ENCODE results near the gene CPT1C. TPM values are rescaled to one million over a fixed set of nuclear protein-coding genes. Genes with fewer than 3 reads are reported as not detected.

The CPT1C gene
- polyA plus RNA-seq, 2 of the 4 experiments (the other 2 are of a cell fraction), result 8.5 to 15.4 TPM

DNA sequence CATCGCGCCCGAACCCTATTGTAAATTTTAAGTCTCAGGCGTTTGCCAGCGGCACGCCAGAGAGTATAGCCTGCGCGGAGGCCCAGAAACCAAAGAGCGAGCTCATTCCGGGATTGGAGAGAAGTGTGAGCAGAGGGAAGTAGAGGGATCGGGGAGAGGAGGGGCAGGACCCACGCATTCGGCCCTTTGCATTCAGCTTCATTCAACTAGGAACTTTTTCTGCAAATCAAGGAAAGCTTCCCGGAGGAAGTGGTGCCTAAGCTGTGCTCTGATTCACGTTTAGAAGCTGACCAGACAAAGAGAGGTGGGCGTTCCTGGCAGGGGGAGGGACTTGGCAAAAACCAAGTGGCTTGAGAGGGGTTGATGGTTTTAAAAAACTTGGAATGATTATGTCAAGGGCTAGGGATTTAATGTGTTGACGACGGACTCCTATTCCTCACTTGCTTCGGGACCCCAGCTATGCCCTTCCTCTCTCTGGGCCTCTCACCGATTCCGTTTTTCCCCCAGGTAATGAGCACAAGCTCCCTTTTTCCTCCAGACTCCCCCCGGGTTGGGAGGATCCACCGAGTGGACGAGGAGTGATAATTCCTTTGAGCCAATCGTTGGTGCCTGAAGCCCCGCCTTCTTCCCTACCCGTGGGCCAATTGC lies 14.7 kb upstream of the CPT1C start (continued):
- TF ChIP-seq, protein P1, sequence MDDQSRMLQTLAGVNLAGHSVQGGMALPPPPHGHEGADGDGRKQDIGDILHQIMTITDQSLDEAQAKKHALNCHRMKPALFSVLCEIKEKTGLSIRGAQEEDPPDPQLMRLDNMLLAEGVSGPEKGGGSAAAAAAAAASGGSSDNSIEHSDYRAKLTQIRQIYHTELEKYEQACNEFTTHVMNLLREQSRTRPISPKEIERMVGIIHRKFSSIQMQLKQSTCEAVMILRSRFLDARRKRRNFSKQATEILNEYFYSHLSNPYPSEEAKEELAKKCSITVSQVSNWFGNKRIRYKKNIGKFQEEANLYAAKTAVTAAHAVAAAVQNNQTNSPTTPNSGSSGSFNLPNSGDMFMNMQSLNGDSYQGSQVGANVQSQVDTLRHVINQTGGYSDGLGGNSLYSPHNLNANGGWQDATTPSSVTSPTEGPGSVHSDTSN (IDR thresholded peaks at IDR 0.05), result no peak
- peak; percentile 69; the same call in 1 of the 2 replicates for TF ChIP-seq TP53 (CRISPR knock-in tag; IDR thresholded peaks at IDR 0.05)
- TF ChIP-seq EHMT2 (IDR thresholded peaks at IDR 0.05; ENCODE audit: low read depth), result no peak
- TF ChIP-seq, protein P2, sequence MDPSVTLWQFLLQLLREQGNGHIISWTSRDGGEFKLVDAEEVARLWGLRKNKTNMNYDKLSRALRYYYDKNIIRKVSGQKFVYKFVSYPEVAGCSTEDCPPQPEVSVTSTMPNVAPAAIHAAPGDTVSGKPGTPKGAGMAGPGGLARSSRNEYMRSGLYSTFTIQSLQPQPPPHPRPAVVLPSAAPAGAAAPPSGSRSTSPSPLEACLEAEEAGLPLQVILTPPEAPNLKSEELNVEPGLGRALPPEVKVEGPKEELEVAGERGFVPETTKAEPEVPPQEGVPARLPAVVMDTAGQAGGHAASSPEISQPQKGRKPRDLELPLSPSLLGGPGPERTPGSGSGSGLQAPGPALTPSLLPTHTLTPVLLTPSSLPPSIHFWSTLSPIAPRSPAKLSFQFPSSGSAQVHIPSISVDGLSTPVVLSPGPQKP (IDR thresholded peaks at IDR 0.05; ENCODE audit: low read depth, low read length), result no peak
- TF ChIP-seq NR3C1 (IDR thresholded peaks at IDR 0.05), result no peak
- no peak for TF ChIP-seq ZSCAN20 (CRISPR knock-in tag; IDR thresholded peaks at IDR 0.05)
- peak; percentile 60; the same call in 1 of the 2 replicates for TF ChIP-seq PHF8 (IDR thresholded peaks at IDR 0.05; ENCODE audit: borderline replicate concordance, low read depth)
- TF ChIP-seq, protein P3, sequence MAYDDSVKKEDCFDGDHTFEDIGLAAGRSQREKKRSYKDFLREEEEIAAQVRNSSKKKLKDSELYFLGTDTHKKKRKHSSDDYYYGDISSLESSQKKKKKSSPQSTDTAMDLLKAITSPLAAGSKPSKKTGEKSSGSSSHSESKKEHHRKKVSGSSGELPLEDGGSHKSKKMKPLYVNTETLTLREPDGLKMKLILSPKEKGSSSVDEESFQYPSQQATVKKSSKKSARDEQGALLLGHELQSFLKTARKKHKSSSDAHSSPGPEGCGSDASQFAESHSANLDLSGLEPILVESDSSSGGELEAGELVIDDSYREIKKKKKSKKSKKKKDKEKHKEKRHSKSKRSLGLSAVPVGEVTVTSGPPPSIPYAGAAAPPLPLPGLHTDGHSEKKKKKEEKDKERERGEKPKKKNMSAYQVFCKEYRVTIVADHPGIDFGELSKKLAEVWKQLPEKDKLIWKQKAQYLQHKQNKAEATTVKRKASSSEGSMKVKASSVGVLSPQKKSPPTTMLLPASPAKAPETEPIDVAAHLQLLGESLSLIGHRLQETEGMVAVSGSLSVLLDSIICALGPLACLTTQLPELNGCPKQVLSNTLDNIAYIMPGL (CRISPR knock-in tag; IDR thresholded peaks at IDR 0.05; ENCODE audit: borderline replicate concordance), result no peak
- TF ChIP-seq MAZ (IDR thresholded peaks at IDR 0.05; ENCODE audit: borderline replicate concordance, low read depth, low read length), result peak; percentile 3; the same call in 1 of the 2 replicates
- TF ChIP-seq, protein P4, sequence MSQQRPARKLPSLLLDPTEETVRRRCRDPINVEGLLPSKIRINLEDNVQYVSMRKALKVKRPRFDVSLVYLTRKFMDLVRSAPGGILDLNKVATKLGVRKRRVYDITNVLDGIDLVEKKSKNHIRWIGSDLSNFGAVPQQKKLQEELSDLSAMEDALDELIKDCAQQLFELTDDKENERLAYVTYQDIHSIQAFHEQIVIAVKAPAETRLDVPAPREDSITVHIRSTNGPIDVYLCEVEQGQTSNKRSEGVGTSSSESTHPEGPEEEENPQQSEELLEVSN (IDR thresholded peaks at IDR 0.05; ENCODE audit: borderline replicate concordance, low read depth), result peak; percentile 25; the same call in 1 of the 2 replicates
- TF ChIP-seq NFE2L2 (conservative IDR thresholded peaks at IDR 0.05; ENCODE audit: low read length), result no peak
- peak; percentile 76 for TF ChIP-seq MAFK (IDR thresholded peaks at IDR 0.05; ENCODE audit: partially characterized antibody)
- no peak for TF ChIP-seq RFX5 (IDR thresholded peaks at IDR 0.05)
- no peak for TF ChIP-seq HEYL (CRISPR knock-in tag; IDR thresholded peaks at IDR 0.05)
- 0 out of 2 replicates have a peak, but pooled peaks have one; percentile 16 for TF ChIP-seq MYC (IDR thresholded peaks at IDR 0.05; ENCODE audit: borderline replicate concordance, low read length)
- TF ChIP-seq, protein P5, sequence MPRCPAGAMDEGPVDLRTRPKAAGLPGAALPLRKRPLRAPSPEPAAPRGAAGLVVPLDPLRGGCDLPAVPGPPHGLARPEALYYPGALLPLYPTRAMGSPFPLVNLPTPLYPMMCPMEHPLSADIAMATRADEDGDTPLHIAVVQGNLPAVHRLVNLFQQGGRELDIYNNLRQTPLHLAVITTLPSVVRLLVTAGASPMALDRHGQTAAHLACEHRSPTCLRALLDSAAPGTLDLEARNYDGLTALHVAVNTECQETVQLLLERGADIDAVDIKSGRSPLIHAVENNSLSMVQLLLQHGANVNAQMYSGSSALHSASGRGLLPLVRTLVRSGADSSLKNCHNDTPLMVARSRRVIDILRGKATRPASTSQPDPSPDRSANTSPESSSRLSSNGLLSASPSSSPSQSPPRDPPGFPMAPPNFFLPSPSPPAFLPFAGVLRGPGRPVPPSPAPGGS (IDR thresholded peaks at IDR 0.05), result 0 out of 3 replicates have a peak, but pooled peaks have one; percentile 27
- TF ChIP-seq POLR2A (IDR thresholded peaks at IDR 0.05; ENCODE audit: low read length), result peak; percentile 69
- peak; percentile 97 for TF ChIP-seq KDM1A (IDR thresholded peaks at IDR 0.05; ENCODE audit: low read depth)
- TF ChIP-seq JUN (IDR thresholded peaks at IDR 0.05), result peak; percentile 66 to 84; a peak in 3 of 5 replicates
- TF ChIP-seq HOXB13 (CRISPR knock-in tag; IDR thresholded peaks at IDR 0.05; ENCODE audit: low read depth), result no peak
- TF ChIP-seq HOXB5 (CRISPR knock-in tag; IDR thresholded peaks at IDR 0.05), result no peak
- TF ChIP-seq, protein P6, sequence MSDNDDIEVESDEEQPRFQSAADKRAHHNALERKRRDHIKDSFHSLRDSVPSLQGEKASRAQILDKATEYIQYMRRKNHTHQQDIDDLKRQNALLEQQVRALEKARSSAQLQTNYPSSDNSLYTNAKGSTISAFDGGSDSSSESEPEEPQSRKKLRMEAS (IDR thresholded peaks at IDR 0.05), result peak; percentile 47
- peak; percentile 100 for TF ChIP-seq ZFP36 (IDR thresholded peaks at IDR 0.05; ENCODE audit: borderline replicate concordance, partially characterized antibody)
- TF ChIP-seq CBX2 (IDR thresholded peaks at IDR 0.05; ENCODE audit: borderline replicate concordance, low read depth), result no peak
- TF ChIP-seq FOSB (CRISPR knock-in tag; IDR thresholded peaks at IDR 0.05), result no peak; the same call in 1 of the 2 replicates
- peak; percentile 92 for TF ChIP-seq BHLHE40 (IDR thresholded peaks at IDR 0.05; ENCODE audit: low read depth, low read length)
- no peak for TF ChIP-seq ZNF302 (CRISPR knock-in tag; IDR thresholded peaks at IDR 0.05)
